NCI-H345 treated with DMSO at 0.1 percent for 48 hours (cell line): ENCODE results near the gene NRXN3.
"Not testable (repeated sequence)": the region's sequence is repeated elsewhere in the genome, so short reads cannot be mapped to it uniquely, and the experiment has no call there.

Experiments
- DNase-seq: peaks from one replicate; lab custom pipeline; 2025; ENCODE audit not compliant: unreplicated experiment; lab: John Stamatoyannopoulos, UW

NRXN3 gene

DNA sequence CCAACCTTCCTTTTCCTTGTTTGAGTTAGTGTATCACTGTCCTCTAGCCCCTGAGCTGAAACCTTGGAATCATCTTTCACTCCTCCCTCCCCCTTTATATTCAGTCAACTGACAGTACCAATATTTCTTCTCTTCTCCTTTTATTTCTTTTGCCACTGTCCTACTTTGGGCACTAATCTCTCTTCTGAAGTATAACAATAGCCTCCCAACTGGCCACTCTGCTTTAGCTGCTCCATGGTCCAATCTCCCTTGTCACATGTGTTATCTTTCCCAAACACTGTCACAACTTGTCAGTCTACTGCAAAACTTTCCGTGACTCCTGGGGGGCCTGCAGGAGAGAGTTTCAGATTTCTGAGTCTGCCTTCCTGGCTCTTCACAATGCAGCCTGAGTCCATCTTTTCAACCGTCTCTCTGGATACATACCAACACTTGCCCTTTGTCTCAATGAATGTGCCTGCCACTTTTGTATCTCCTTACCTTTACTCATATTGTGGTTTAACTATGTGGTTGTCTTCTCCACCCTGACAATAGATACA is 1570.0 kb downstream of the NRXN3 start:
- no peak for DNase-seq

DNA sequence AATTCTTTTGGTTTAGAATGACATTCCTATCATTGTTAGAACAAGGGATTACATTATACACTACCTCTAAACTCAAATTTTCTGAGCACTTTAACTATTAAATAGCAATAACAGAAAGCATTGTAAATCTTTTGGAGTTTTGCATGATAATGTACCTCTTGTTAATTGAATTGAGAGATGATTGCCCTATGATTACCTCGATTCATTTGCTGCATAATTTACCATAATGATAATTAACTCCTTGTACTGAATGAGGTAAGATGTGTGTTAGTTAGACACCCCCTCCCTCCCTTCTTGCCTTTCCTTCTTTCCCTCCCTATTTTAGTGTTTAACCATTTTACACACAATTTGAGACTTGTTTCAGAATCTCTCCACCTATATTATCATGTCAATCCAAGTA is 1572.0 kb downstream of the NRXN3 start:
- DNase-seq, result no peak

DNA sequence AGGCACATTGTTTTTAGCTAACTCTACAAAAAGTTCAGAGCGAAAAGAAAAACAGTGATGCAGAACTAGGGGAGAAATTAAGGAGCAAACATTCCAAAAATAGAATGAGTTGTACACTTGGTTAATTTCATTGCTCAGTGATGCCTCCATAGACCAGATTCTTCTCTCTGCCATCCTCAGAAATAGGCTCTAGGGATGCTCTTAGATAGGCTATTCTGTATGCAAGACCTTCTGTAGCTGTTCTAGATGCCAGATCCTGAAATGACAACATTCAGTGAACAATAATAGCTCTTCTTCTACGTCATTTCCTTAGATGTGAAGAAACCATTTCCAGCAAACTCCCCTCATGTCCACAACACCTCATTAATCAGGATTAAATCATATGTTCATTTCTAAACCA is 1574.9 kb downstream of the NRXN3 start:
- no peak for DNase-seq

DNA sequence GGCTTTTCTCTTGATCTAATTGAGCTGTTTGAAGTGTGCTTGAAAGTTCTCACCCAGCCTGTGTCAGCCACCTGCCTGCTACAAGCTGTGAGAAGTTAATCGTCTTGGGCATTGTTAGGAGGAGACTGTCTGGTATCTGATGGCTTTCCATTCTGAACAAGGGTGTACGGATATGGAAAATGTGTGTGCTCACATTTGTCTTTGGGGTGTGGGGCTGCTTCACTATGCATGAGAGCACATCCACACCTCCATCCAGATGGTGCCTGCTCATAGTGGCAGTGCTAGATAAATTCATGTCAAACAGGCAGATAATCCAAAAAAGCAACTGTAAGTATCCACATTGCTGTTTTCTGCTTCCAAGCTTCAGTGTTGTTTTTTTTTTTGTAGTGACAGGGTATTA is 1578.9 kb downstream of the NRXN3 start:
- no peak for DNase-seq

DNA sequence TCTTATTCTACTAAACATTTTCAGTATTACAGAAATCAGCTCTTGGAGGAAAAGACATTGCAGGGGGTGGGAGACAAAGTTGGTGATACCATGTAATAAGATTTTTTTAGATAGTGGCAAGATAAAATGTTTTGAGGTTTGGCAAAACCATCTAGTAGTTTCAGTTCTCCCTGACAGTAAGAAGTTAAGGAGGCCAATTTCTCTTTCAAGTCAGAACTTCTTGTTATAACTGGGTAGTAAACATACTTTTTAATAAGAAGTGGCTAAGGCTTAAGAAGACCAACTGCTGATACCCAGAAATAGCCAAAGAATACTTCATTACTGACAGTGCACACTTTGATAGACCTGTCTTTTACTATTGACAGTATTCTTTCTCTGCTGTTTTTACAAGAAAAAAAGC is 1588.8 kb downstream of the NRXN3 start:
- no peak for DNase-seq

DNA sequence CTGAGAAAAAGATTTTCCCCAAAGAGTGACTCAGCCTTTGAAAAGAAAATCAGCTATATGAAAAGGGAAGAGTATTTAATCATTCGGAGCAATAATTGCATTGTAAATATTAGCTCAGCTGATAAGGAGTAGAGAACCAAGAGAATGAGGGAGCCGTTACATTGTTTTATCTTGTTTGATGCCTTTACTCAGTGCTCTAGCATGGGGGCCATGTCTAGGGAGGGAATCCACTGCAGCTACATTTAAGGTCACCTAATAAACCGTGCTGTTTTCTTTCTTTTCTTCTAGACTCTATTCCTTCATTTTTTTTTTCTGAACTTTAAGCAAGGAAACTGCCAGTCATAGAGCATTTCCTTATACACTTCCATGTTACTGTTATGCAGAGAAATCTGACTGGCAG is 1594.2 kb downstream of the NRXN3 start:
- no peak for DNase-seq

DNA sequence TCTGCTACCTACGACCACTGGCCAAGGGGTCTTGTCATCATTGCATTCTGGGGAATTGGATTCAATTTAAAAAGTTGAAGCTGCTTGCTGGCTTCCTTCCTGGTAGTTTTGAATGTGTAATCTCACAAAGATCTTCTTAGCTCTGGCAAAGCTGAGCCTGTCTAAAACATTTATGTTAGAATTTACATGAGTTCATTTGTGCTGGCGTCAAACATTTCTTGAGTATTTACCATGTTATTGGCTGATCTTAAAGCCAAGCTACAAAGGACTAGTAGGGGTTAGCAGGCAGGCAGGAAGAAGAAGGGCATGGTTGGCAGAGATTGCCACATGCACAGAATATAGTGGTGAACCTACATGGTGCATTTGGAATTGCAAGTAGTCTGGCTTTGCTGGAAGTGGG is 1596.3 kb downstream of the NRXN3 start:
- no peak for DNase-seq

DNA sequence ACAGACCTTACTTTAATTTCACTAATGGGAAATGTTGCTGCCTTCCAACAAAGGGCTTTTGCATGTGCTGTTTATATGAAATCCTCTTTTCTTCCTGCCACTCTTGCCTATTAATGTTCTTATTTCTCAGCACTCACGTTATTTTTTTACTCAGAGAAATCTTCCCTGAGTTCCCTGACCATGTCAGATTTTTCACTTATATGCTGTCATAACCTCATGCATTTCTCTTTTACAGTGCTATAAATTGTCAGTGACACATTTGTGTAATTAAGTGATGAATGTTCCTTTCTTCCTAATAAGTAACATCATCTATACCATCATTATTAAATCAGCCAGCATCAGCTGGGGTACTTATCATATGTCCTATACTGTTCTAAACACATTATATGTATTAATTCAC is 1597.1 kb downstream of the NRXN3 start:
- no peak for DNase-seq

DNA sequence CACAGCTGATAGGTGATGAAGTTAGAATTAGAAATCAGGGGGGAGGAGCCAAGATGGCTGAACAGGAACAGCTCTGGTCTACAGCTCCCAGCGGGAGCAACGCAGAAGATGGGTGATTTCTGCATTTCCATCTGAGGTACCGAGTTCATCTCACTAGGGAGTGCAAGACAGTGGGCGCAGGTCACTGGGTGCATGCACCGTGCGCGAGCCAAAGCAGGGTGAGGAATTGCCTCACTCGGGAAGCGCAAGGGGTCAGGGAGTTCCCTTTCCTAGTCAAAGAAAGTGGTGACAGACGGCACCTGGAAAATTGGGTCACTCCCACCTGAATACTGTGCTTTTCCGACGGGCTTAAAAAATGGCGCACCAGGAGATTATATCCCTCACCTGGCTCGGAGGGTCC is 1597.5 kb downstream of the NRXN3 start:
- DNase-seq, result not testable (repeated sequence)

DNA sequence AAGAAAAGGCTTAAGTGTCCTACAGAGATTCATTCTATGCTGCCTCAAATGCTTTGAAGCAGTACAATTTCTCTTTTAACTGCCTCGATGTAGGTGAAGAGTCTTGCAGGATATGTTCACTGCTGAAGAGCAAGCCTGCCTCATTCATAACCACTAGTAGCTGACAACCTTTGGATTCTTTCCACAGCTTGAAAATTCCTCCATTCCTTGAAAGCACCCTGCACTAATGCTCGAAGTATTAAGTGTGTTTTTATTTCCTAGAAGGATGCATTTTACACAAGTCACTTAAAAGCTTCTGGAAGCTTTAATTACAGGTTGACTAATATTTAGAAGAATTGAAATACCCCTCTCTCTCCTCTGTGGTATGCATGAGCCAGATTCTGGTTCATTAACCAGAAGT is 1611.7 kb downstream of the NRXN3 start:
- no peak for DNase-seq

DNA sequence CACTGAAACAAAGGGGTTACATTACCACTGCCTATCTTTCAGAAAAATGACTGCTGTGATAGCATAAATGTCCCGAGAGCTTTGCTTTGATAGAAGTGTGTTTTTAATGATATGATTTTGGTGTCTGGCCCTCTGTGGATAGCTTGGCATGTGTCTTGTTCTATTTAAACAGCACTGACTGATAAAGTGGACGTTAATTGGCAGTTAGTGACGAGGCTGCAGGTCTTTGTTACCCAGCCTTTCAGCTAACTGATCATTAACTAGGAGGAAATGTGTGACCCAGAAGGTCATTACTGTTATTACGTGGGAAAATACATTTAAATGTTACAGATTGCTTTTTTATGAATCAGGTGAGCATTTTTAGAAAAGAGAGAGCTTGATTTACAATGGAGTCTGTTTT is 1612.9 kb downstream of the NRXN3 start:
- no peak for DNase-seq

DNA sequence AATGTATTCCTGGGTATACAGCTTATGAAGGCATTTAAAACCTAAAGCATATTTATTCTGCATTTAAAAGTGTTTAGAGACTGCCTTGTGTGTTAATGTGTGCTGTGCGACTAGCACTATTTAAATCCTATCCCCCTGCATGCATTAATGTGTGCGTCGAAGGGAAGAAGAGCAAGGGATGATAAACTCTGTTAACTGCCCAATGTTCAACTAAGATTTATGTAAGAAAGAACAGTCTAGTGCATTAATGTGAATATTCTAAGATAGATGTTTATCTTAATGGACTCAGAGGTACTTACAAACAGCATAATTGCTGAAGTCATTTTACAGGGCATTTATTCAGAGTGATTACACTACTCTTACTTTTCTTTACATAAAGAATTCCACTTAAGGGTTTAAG is 1616.3 kb downstream of the NRXN3 start:
- no peak for DNase-seq

DNA sequence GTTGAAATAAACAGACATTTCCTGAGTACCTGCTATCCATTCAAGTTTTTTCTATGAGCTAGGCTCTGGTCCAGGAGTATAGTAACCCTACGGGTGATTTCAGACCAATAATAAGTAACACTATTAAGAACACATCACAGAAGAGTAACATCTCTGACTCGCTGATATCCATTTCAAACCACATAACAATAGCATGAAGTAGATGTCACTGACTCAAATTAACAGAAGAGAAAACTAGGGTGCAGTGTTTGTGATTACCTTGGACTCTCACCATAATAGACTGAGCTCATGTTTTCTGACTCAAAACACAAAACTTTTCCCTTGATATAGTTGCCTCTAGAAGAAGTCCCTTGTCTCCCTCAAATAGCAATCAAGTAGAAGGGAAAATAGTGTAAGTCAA is 1618.2 kb downstream of the NRXN3 start:
- no peak for DNase-seq

DNA sequence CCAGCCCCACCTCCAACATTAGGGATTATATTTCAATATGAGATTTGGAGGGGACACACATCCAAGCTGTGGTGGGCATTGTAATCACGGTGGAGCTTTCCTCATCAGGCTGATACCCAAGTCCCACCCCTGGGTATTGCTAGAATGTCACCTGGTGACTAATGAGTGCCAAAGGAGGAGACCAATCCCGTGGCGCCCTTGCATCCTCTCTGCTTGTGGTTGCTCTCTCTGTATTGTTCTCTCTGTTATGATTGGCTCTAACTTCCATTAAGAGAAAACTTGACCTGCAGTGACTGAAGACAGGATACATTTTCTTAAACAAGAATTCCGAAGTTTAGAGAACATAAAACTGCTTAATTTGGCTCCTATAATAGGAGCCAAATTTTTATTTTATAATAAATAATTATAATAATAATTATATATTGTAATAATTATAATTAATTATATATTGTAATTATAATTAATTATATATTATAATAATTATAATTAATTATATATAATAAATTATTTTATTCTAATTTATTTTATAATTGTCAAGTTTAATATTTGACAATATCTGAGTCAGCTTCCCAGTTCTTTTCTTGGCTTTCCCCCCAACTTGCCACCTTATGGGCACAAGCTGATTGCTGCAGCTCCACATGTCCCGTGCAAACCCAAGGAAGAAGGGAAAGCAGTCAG is 1621.0 kb downstream of the NRXN3 start:
- DNase-seq, result no peak

DNA sequence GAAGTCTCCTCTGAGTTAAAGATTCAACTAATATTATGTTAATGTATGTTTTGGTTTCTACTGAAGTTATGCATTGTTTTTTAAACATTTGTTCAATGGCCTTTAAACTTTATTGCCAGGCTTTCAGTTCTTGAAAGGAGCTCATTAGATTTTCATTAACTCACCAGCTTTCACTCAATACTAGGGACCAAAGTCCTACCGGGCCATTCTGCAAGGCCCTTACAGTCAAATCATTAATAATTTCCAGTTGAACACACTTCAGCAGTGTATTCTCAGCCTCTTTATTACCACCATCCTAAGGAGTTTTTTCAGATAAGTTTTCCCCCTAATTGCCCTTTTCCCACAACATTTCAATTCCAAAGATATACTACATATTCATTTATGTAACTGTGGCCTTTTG is 1631.9 kb downstream of the NRXN3 start:
- DNase-seq, result no peak

DNA sequence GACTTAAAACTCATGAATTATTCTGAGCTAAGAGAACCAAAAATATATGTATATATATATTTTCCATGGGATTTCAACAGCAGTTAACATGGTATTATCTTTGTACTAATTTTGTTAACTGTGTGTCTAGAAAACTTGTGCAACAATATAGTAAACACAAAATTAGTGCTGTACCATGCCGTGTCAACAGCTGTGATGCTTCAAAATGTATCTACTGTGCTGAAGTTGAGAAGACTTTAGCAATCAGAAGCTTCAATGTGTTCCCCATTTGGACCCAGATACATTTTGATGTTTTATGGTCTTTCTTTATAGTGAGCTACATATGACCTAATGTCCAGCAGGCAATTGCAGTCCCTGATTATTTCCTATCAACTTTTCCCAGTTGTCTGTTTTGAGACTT is 1635.5 kb downstream of the NRXN3 start:
- DNase-seq, result no peak

DNA sequence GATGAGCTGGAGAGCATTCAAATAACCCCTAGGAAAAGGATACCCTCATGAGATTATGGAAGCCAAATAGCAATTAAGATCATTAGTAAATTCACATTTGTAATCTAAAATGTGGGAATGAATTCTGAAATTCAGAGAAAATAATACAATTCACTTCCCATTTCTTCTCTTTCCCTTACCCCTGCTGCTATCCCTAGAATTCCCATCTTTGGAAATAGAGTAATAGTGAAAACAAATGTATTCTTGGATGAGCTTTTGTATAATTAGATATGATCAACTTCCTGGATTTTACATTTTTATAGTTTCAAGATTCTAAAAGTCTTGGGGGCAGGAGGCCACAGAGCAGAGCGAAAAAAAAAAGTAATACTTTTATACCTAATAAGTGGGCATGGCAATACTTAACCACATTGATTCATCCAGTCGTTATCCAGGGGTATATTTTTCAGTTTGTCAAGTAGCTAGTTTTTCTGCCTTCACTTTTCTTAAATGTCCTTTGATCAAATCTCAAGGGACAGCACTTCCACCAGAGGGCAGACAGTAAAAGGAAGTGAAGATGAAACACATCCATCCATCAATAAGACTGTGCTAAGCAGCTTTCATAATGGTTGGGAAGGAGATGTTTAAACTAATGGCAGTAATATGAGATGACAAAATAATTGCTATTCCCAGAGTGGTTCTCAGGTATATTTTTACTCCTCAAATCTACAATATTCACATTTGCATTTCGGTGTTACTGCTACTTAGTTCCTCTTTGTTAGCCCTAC is 1639.9 kb downstream of the NRXN3 start:
- no peak for DNase-seq

DNA sequence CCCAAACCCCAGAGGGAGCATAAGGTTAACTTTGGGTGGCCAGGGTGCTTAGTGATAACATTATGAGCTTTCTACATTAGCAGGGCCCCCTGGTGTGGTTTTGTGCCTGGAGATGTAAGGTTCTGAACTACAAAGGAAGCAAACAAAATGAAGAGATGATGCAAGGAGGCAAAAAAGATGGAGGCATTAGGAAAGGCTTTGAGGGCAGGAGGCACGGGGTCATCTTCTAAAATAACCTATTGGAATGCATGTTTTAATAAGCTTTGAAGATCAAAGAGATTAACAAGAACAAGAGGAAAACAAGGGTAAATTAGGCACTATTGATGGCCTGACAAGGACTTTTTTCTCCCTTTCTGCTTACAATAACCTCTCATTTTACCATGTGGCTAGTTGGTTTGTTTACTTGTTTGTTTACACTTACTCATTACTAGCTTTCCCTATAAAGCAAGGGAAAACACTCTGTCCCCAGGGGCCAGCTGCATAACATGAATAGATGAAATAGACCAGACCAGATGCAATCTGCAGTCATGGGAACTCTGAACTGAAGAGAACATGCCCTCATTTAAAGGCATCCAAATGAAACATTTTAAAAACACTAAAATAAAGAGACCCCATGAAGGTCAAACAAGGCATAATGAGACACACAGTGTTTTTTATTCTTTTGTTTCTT is 1650.8 kb downstream of the NRXN3 start:
- DNase-seq, result no peak

DNA sequence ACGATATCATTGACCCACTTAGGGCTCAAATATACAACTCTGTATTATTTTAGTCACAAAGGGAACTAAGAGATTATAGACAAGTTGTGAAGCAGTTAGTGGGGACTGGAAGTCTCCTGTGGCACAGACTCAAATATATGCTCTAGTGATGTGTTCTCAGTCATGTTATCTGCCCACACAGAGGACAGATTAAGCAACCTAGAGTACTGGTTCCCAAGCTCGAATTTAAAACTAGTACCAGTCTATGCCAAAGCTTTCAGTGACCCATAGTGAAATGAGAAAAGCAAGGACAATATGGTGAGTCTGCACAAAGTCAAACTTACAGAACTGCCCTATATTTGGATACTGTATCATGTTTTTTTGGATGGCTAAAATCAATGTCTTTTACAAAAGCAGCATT is 1651.9 kb downstream of the NRXN3 start:
- DNase-seq, result no peak

DNA sequence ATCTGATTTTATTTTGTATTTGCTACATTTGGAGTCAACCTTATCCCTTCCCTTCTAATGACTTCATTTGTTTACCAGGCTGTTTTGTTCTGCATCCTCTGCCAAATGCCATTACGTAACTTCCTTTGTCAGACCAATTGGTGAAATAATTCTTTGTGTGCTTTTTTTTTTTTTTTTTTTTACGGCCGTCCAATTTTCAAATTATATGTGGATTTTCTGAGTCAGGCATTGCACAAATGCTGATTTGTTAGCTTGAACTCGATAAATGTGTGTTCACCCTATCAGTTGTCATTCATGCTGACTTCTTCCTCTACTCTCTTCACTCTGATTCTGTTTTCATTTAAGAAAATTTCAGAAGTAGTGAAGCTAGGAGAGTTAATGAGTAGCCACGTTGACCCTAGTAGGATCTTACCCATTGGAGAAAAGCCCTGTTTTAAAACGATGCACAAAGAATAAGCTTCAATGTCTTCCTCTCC is 1654.9 kb downstream of the NRXN3 start:
- no peak for DNase-seq

DNA sequence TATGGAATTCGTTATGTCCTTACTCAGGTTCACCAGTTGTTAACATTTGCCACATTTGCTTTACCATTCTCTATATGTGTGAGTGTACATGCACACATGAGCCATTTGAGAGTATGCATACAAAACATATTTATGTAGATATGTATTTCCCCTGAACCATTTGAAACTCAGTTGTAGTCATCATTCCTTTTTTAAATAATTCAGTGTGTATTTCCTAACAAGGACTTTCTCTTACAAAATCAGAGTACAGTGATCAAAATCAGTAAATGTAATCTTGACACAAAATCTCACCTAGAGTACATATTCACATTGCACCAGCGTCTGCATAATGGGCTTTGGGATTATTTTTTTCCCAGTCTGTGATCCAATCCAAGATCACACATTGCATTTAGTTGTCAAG is 1656.2 kb downstream of the NRXN3 start:
- DNase-seq, result no peak
